ENCODE results near the gene AGO4. TPM values are rescaled to one million over a fixed set of nuclear protein-coding genes. Genes with fewer than 3 reads are reported as not detected.

Gene AGO4
- total and polyA plus RNA-seq, 2 of the 4 experiments (the other 2 are of a cell fraction): 8.2 to 9.2 TPM

- ATAC-seq (ENCODE audit: low read depth) (no peak), DNase-seq (no peak)
- Histone ChIP-seq H4K20me1 (ENCODE audit: insufficient read depth, low read length) (no peaks in the 10 kb centered on the region), H2AK9ac (replicated peaks; ENCODE audit: low read depth, low read length, poor library complexity) (no peak overlapping the region), H4K91ac (ENCODE audit: insufficient read depth, low read depth, low read length) (no peak overlapping the region), H2BK120ac (ENCODE audit: low read depth, low read length) (no peak overlapping the region), H3K27ac (ENCODE audit: insufficient read depth, low read length) (no peak overlapping the region), H3K4me2 (ENCODE audit: low read depth, low read length) (no peak overlapping the region), H2BK15ac (ENCODE audit: low read depth, low read length) (no peak overlapping the region), H3K23ac (ENCODE audit: low read depth, low read length) (no peak overlapping the region), H3K18ac (ENCODE audit: low read depth, low read length) (no peak overlapping the region), H3K79me1 (ENCODE audit: low read depth in 1 of 2, low read length in 2 of 2) (no peaks in the 10 kb centered on the region), H3K9me3 (ENCODE audit: control insufficient read depth, insufficient read depth, low read length) (no peaks in the 10 kb centered on the region), H3K9ac (ENCODE audit: low read depth, low read length) (no peak overlapping the region), H3K56ac (ENCODE audit: extremely low read depth, insufficient read depth, low read length) (no peak overlapping the region), H3K27me3 (ENCODE audit: control insufficient read depth, insufficient read depth, low read length) (no peaks in the 10 kb centered on the region), H4K8ac (ENCODE audit: low read depth in 2 of 2, low read length in 2 of 2) (no peak overlapping the region), H3K14ac (replicated peaks; ENCODE audit: low read depth, low read length) (no peak overlapping the region), H3K4ac (ENCODE audit: low read depth, low read length) (no peak overlapping the region), H2BK20ac (ENCODE audit: low read depth, low read length) (no peak overlapping the region), H4K5ac (ENCODE audit: low read depth, low read length) (no peak overlapping the region), H3K9me1 (ENCODE audit: insufficient read depth, low read length) (no peaks in the 10 kb centered on the region; the same call in 1 of the 2 replicates), H3K4me1 (ENCODE audit: control insufficient read depth, insufficient read depth, low read length) (peaks cover 5% of the 10 kb centered on the region), H2AFZ (replicated peaks; ENCODE audit: low read length, poor library complexity) (no peak overlapping the region), H2BK5ac (ENCODE audit: low read depth, low read length, poor library complexity, severe bottlenecking) (no peak overlapping the region), H3K36me3 (ENCODE audit: control insufficient read depth, insufficient read depth, low read length) (peaks cover 6% of the 10 kb centered on the region), H3K4me3 (ENCODE audit: insufficient read depth, low read depth, low read length) (no peak overlapping the region), H2AK5ac (ENCODE audit: low read depth, low read length) (no peak overlapping the region)
- POLR2A ChIA-PET (ENCODE audit: unreplicated experiment): no interaction called here
- no TSS peak for BruUV-seq (replicated peaks)
- CTCF ChIA-PET: no interaction called here
- no CpG with 5 or more reads among the region's 1 CpG for WGBS, 2 experiments (ENCODE audit: extremely low coverage in 2 of 2, insufficient read length in 1 of 2)
- dilution Hi-C loops (cut with HindIII; ENCODE audit: low sequenced_read_pairs, unreplicated experiment) (no loop called here), intact Hi-C loops (cut with micrococcal nuclease) (no loop called here), in situ Hi-C loops (cut with MboI; ENCODE audit: low sequenced_read_pairs) (no loop called here)
- TF ChIP-seq USF2 (IDR thresholded peaks at IDR 0.05; ENCODE audit: low read depth, low read length) (no peak), MXI1 (IDR thresholded peaks at IDR 0.05; ENCODE audit: borderline replicate concordance, low read depth, low read length) (no peak), RFX5 (IDR thresholded peaks at IDR 0.05; ENCODE audit: low read depth, low read length) (no peak), CHD1 (IDR thresholded peaks at IDR 0.05; ENCODE audit: low read depth, low read length) (no peak), NFE2L2 (IDR thresholded peaks at IDR 0.05; ENCODE audit: low read depth, low read length) (no peak), MAFK (IDR thresholded peaks at IDR 0.05; ENCODE audit: low read depth, low read length) (no peak), RAD21 (IDR thresholded peaks at IDR 0.05; ENCODE audit: low read length) (no peak), ELK1 (IDR thresholded peaks at IDR 0.05; ENCODE audit: borderline replicate concordance, low read depth, low read length) (no peak), MAZ (IDR thresholded peaks at IDR 0.05; ENCODE audit: borderline replicate concordance, low read depth, low read length) (no peak)
- TF ChIP-seq, protein P1, sequence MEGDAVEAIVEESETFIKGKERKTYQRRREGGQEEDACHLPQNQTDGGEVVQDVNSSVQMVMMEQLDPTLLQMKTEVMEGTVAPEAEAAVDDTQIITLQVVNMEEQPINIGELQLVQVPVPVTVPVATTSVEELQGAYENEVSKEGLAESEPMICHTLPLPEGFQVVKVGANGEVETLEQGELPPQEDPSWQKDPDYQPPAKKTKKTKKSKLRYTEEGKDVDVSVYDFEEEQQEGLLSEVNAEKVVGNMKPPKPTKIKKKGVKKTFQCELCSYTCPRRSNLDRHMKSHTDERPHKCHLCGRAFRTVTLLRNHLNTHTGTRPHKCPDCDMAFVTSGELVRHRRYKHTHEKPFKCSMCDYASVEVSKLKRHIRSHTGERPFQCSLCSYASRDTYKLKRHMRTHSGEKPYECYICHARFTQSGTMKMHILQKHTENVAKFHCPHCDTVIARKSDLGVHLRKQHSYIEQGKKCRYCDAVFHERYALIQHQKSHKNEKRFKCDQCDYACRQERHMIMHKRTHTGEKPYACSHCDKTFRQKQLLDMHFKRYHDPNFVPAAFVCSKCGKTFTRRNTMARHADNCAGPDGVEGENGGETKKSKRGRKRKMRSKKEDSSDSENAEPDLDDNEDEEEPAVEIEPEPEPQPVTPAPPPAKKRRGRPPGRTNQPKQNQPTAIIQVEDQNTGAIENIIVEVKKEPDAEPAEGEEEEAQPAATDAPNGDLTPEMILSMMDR (conservative IDR thresholded peaks at IDR 0.05; ENCODE audit: low read depth, low read length): no peak
These were observed 40.2 kb downstream of the AGO4 start for GRCh38 chr1:35847935-35848565.

All from IMR-90 (cell line).